ENCODE data around the gene BLVRA. TPM values are rescaled to one million over a fixed set of nuclear protein-coding genes. Genes with fewer than 3 reads are reported as not detected.
A peak's percentile ranks its signal among the peaks of the same experiment; 100 is the strongest.

Gene BLVRA
- total and polyA plus RNA-seq, 10 of the 15 experiments (the other 5 are each of a cell fraction or from before 2014, with no cell fraction given): 63.3 to 198 (median 102) TPM

DNA sequence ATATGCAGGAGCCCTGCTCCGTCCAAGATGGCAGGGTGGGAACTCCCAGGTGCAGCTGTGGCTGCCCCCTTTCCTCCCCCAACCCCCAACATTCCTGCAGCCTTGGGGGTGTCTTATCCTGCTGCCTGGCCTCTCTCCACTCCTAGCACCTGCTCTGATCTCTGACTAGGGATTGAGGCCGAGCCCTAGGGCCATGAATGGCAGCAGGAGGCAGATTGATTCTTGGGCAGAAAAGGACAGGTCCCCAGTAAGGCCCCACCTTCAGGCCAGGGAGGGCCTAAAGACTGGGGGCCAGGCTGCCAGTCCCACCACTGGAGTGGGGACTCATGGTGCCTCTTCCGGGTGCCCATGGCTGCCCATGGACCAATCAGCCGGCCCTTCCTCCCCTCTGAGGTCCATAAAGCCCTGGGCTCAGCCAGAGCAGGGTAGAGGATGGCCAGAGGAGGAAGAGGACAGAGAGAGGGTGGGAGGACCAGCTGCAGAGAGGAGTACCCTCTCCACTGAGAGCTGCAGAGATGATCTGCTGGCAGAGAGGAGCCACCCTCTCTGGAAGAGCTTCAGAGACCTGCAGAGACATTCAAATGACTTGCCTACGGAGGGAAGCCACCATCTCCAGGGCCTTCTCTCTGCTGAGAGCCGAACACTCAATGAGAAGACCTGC is 20.9 kb upstream of the BLVRA start:
- H2AFZ ChIP-seq (ENCODE audit: control insufficient read depth, low read depth, low read length): peak overlapping the region; percentile 46
- no peaks in the 10 kb centered on the region for H3K27me3 ChIP-seq (replicated peaks in 1 of 2; ENCODE audit: control insufficient read depth in 2 of 2, insufficient read depth in 2 of 2, low read length in 1 of 2)
- ChIA-PET CTCF (interaction anchor here (1.1 to 5.5 kb wide), 3 partner anchors 13 to 155 kb away, joined by 3 to 30 read pairs (median 3); partner anchors contain the start of gene STK17A), SMC1A (ENCODE audit: uncharacterized antibody, unreplicated experiment) (interaction anchor here (1.2 to 5.8 kb wide), 9 partner anchors 9 to 101 kb away, joined by 3 to 84 read pairs (median 9); partner anchors contain the start of gene BLVRA), POLR2A (interaction anchor here (0.6 to 2.9 kb wide), 5 partner anchors 8 to 77 kb away, joined by 3 to 14 read pairs (median 4); no protein-coding TSS in a partner anchor), RAD21 (ENCODE audit: unreplicated experiment) (interaction anchor here (1.0 to 5.2 kb wide), 9 partner anchors 13 to 155 kb away, joined by 3 to 40 read pairs (median 13); partner anchors contain the start of genes BLVRA and STK17A)
- WGBS (ENCODE audit: insufficient coverage, insufficient replicate concordance, low lambda C conversion rate, missing lambda C conversion rate): 98% methylated on average over 5 of the region's 6 CpGs
- TF ChIP-seq SMC3 (IDR thresholded peaks at IDR 0.05; ENCODE audit: borderline replicate concordance, low read length): no peak
- no peak for TF ChIP-seq POLR2A (IDR thresholded peaks at IDR 0.05; ENCODE audit: low read depth, low read length)
- TF ChIP-seq, protein P1, sequence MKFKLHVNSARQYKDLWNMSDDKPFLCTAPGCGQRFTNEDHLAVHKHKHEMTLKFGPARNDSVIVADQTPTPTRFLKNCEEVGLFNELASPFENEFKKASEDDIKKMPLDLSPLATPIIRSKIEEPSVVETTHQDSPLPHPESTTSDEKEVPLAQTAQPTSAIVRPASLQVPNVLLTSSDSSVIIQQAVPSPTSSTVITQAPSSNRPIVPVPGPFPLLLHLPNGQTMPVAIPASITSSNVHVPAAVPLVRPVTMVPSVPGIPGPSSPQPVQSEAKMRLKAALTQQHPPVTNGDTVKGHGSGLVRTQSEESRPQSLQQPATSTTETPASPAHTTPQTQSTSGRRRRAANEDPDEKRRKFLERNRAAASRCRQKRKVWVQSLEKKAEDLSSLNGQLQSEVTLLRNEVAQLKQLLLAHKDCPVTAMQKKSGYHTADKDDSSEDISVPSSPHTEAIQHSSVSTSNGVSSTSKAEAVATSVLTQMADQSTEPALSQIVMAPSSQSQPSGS (IDR thresholded peaks at IDR 0.05; ENCODE audit: low read length): no peak
- TF ChIP-seq RUNX3 (IDR thresholded peaks at IDR 0.05; ENCODE audit: low read length): no peak
- TF ChIP-seq, protein P2, sequence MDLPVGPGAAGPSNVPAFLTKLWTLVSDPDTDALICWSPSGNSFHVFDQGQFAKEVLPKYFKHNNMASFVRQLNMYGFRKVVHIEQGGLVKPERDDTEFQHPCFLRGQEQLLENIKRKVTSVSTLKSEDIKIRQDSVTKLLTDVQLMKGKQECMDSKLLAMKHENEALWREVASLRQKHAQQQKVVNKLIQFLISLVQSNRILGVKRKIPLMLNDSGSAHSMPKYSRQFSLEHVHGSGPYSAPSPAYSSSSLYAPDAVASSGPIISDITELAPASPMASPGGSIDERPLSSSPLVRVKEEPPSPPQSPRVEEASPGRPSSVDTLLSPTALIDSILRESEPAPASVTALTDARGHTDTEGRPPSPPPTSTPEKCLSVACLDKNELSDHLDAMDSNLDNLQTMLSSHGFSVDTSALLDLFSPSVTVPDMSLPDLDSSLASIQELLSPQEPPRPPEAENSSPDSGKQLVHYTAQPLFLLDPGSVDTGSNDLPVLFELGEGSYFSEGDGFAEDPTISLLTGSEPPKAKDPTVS (IDR thresholded peaks at IDR 0.05; ENCODE audit: low read depth, low read length): no peak
- TF ChIP-seq NFYB (IDR thresholded peaks at IDR 0.05; ENCODE audit: insufficient read depth, low read depth, low read length): no peak
- no peak for TF ChIP-seq SIN3A (IDR thresholded peaks at IDR 0.05; ENCODE audit: low read depth, low read length)
- TF ChIP-seq, protein P3, sequence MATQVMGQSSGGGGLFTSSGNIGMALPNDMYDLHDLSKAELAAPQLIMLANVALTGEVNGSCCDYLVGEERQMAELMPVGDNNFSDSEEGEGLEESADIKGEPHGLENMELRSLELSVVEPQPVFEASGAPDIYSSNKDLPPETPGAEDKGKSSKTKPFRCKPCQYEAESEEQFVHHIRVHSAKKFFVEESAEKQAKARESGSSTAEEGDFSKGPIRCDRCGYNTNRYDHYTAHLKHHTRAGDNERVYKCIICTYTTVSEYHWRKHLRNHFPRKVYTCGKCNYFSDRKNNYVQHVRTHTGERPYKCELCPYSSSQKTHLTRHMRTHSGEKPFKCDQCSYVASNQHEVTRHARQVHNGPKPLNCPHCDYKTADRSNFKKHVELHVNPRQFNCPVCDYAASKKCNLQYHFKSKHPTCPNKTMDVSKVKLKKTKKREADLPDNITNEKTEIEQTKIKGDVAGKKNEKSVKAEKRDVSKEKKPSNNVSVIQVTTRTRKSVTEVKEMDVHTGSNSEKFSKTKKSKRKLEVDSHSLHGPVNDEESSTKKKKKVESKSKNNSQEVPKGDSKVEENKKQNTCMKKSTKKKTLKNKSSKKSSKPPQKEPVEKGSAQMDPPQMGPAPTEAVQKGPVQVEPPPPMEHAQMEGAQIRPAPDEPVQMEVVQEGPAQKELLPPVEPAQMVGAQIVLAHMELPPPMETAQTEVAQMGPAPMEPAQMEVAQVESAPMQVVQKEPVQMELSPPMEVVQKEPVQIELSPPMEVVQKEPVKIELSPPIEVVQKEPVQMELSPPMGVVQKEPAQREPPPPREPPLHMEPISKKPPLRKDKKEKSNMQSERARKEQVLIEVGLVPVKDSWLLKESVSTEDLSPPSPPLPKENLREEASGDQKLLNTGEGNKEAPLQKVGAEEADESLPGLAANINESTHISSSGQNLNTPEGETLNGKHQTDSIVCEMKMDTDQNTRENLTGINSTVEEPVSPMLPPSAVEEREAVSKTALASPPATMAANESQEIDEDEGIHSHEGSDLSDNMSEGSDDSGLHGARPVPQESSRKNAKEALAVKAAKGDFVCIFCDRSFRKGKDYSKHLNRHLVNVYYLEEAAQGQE (IDR thresholded peaks at IDR 0.05; ENCODE audit: low read depth, low read length): no peak
- no peak for TF ChIP-seq SREBF2 (IDR thresholded peaks at IDR 0.05; ENCODE audit: low read length)
- no peak for TF ChIP-seq YBX1 (IDR thresholded peaks at IDR 0.05)
- TF ChIP-seq NFIC (IDR thresholded peaks at IDR 0.05; ENCODE audit: low read depth, low read length): no peak
- no peak for TF ChIP-seq ZNF274 (IDR thresholded peaks at IDR 0.05; ENCODE audit: insufficient read depth, insufficient read length)
- H3K36me3 ChIP-seq (ENCODE audit: control insufficient read depth in 2 of 2, insufficient read depth in 2 of 2, low read length in 1 of 2): no peaks in the 10 kb centered on the region
- no peak overlapping the region for H3K27ac ChIP-seq (ENCODE audit: control insufficient read depth, insufficient read depth)
- H3K4me3 ChIP-seq: no peak overlapping the region
- no peak for DNase-seq (ENCODE audit: low read depth, low spot score)
- H3K4me2 ChIP-seq (ENCODE audit: control insufficient read depth, insufficient read depth): no peak overlapping the region
- no peaks in the 10 kb centered on the region for H3K79me2 ChIP-seq (ENCODE audit: control insufficient read depth, insufficient read depth, low read length)
- peaks cover 18% of the 10 kb centered on the region for H3K4me1 ChIP-seq (ENCODE audit: control insufficient read depth, insufficient read depth, low read length)
- intact Hi-C loops (cut with micrococcal nuclease; ENCODE audit: unreplicated experiment): no loop called here
- H3K9me3 ChIP-seq (replicated peaks; ENCODE audit: control insufficient read depth, insufficient read depth, low read length): no peaks in the 10 kb centered on the region; the same call in 1 of the 3 replicates
- in situ Hi-C loops (cut with MboI): no loop called here
- no peaks in the 10 kb centered on the region for H4K20me1 ChIP-seq (ENCODE audit: control insufficient read depth, insufficient read depth)
- no TSS peak for BruUV-seq (replicated peaks)
- no peak for ATAC-seq
- no peak overlapping the region for H3K9ac ChIP-seq (ENCODE audit: control insufficient read depth, insufficient read depth, low read length)
- no peak for FAIRE-seq

Data from GM12878 (cell line).